Measurements from ENCODE around the gene MYPN. TPM values are rescaled to one million over a fixed set of nuclear protein-coding genes. Genes with fewer than 3 reads are reported as not detected.
"Not testable (repeated sequence)": the region's sequence is repeated elsewhere in the genome, so short reads cannot be mapped to it uniquely, and the experiment has no call there.

The MYPN gene, protein sequence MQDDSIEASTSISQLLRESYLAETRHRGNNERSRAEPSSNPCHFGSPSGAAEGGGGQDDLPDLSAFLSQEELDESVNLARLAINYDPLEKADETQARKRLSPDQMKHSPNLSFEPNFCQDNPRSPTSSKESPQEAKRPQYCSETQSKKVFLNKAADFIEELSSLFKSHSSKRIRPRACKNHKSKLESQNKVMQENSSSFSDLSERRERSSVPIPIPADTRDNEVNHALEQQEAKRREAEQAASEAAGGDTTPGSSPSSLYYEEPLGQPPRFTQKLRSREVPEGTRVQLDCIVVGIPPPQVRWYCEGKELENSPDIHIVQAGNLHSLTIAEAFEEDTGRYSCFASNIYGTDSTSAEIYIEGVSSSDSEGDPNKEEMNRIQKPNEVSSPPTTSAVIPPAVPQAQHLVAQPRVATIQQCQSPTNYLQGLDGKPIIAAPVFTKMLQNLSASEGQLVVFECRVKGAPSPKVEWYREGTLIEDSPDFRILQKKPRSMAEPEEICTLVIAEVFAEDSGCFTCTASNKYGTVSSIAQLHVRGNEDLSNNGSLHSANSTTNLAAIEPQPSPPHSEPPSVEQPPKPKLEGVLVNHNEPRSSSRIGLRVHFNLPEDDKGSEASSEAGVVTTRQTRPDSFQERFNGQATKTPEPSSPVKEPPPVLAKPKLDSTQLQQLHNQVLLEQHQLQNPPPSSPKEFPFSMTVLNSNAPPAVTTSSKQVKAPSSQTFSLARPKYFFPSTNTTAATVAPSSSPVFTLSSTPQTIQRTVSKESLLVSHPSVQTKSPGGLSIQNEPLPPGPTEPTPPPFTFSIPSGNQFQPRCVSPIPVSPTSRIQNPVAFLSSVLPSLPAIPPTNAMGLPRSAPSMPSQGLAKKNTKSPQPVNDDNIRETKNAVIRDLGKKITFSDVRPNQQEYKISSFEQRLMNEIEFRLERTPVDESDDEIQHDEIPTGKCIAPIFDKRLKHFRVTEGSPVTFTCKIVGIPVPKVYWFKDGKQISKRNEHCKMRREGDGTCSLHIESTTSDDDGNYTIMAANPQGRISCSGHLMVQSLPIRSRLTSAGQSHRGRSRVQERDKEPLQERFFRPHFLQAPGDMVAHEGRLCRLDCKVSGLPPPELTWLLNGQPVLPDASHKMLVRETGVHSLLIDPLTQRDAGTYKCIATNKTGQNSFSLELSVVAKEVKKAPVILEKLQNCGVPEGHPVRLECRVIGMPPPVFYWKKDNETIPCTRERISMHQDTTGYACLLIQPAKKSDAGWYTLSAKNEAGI (N-terminal part only)
- 100 to 1,000 TPM in 1 of 4 donors, 10 to 100 TPM in 3; 81.6 to 134 (median 84.8) TPM for total RNA-seq
- polyA plus RNA-seq = 27.2 TPM
- long read RNA-seq, donor 1, partial matches to known transcripts = 61 of 76 reads
- long read RNA-seq, donor 1, other reads (novel, unspliced or antisense) = 14 of 76 reads
- long read RNA-seq, donor 2, partial matches to known transcripts = 45 of 50 reads
- long read RNA-seq, donor 2, other reads (novel, unspliced or antisense) = 5 of 50 reads
- long read RNA-seq, donor 3, full-length matches to known transcripts = 4 of 415 reads
- long read RNA-seq, donor 3, partial matches to known transcripts = 367 of 415 reads
- long read RNA-seq, donor 3, other reads (novel, unspliced or antisense) = 44 of 415 reads
- long read RNA-seq, donor 4, partial matches to known transcripts = 38 of 41 reads
- long read RNA-seq, donor 4, other reads (novel, unspliced or antisense) = 3 of 41 reads

DNA sequence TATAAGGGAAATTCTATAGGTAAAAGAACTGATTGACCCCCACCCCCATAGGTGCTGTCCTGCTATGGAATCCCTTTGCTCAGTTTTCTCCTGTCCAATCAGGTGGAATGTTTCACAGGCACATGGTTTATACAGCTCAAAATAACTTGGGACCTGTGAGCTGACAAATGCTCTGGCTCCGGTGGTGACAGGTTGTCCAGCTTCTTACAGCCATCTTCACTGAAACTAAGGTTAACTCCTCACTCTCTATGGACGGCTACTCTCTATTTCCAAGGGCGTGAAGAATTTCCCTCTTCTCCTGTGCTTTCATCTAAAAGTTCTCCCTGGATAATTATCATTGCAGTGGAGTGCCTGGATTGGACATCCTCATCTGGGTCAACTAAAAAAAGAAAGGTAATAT is at the start of gene MYPN:
MYPN (plus strand) TSS at position 158 of the 400 bp plus-strand sequence. CDS start 11,951 bp downstream, outside the sequence.
- Histone ChIP-seq H3K27me3 (ENCODE audit: control insufficient read depth, insufficient read depth) (no peaks in the 10 kb centered on the region), H3K27ac (ENCODE audit: low read length) (peak within 1 kb of the TSS; percentile 78), H3K4me3 (ENCODE audit: low read length) (peak within 1 kb of the TSS; percentile 81), H3K9me3 (ENCODE audit: control insufficient read depth, low read length) (no peaks in the 10 kb centered on the region), H3K4me1 (ENCODE audit: control insufficient read depth, insufficient read depth, low read length) (no peaks in the 10 kb centered on the region)
- DNase-seq = no peak
- peak; percentile 87 to 91 for ATAC-seq
- 48% methylated on average over 3 of the region's 3 CpGs for WGBS
- intact Hi-C loops (cut with DNase I) = no loop called here

DNA sequence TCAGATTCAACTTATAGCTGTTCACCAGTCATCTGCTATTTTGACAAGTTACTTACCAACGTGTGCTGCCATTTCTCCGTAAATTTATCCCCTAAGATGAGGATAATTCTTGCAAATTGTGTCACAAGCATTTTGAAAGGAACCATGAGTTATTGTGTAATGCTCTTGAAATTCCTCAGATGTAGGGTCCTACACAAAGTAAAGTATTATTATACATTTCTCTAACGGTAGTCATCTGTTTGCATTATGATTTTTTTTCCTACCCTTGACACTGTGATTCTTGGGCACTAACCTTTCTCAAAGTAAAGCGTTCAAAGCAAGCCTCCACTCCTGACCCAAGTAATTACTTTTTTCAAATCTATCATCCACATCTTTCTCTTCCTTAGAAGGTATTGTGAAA is 42.3 kb upstream of the MYPN start:
- no peak for DNase-seq
- H3K27ac ChIP-seq (ENCODE audit: low read length) = no peak overlapping the region
- WGBS = 77% methylated on average over 4 of the region's 4 CpGs
- intact Hi-C loops (cut with DNase I) = no loop called here
- no peaks in the 10 kb centered on the region for H3K27me3 ChIP-seq (ENCODE audit: control insufficient read depth, insufficient read depth)
- no peaks in the 10 kb centered on the region for H3K4me1 ChIP-seq (ENCODE audit: control insufficient read depth, insufficient read depth, low read length)
- no peak for ATAC-seq
- no peaks in the 10 kb centered on the region for H3K9me3 ChIP-seq (ENCODE audit: control insufficient read depth, low read length)
- no peak overlapping the region for H3K4me3 ChIP-seq (ENCODE audit: low read length)

DNA sequence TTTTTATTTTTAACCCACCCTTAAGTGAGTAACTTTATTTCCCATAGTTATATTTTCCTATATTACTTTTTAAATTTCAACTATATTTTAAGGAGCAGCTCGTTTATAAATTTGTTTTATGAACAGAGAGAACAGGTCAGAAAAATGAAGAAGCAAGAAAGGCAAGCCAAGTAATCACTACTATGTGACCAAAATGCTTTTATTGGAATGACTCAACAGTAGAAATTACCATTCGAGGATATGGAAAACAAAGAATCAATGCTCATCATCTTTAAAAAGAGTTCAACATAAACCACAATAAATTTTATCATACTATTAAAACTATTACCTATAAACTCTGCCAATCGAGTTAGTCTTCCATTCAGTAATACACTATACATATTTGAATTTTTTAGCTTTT is 41.8 kb upstream of the MYPN start:
- intact Hi-C loops (cut with DNase I) = no loop called here
- Histone ChIP-seq H3K27me3 (ENCODE audit: control insufficient read depth, insufficient read depth) (no peaks in the 10 kb centered on the region), H3K9me3 (ENCODE audit: control insufficient read depth, low read length) (no peaks in the 10 kb centered on the region), H3K27ac (ENCODE audit: low read length) (no peak overlapping the region), H3K4me1 (ENCODE audit: control insufficient read depth, insufficient read depth, low read length) (no peaks in the 10 kb centered on the region), H3K4me3 (ENCODE audit: low read length) (no peak overlapping the region)
- 83% methylated on average over 3 of the region's 3 CpGs for WGBS
- DNase-seq (no peak), ATAC-seq (no peak)

DNA sequence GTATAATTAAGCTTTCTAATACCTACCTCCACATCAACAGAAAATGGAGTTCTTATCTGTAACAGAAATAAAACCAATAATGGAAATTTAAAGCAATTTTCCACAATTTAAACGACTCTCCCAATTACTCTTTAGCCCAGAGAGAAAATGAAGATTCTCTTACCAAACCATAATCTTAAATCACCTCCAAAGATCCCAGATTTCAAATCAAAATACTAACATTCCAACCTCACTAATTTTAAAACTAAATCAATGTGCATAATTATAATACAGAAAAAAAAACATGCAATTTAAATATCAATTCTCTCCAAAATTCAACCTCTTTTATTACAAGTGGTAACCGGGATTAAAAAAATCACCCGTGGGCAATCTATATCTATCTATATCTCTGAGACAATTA is 35.7 kb upstream of the MYPN start:
- Histone ChIP-seq H3K27ac (ENCODE audit: low read length) (no peak overlapping the region), H3K4me1 (ENCODE audit: control insufficient read depth, insufficient read depth, low read length) (peaks cover 3% of the 10 kb centered on the region), H3K9me3 (ENCODE audit: control insufficient read depth, low read length) (no peaks in the 10 kb centered on the region), H3K27me3 (ENCODE audit: control insufficient read depth, insufficient read depth) (no peaks in the 10 kb centered on the region), H3K4me3 (ENCODE audit: low read length) (peak overlapping the region; percentile 53)
- DNase-seq (no peak), ATAC-seq (no peak)
- 7% methylated on average over 3 of the region's 3 CpGs for WGBS
- intact Hi-C loops (cut with DNase I) = no loop called here

DNA sequence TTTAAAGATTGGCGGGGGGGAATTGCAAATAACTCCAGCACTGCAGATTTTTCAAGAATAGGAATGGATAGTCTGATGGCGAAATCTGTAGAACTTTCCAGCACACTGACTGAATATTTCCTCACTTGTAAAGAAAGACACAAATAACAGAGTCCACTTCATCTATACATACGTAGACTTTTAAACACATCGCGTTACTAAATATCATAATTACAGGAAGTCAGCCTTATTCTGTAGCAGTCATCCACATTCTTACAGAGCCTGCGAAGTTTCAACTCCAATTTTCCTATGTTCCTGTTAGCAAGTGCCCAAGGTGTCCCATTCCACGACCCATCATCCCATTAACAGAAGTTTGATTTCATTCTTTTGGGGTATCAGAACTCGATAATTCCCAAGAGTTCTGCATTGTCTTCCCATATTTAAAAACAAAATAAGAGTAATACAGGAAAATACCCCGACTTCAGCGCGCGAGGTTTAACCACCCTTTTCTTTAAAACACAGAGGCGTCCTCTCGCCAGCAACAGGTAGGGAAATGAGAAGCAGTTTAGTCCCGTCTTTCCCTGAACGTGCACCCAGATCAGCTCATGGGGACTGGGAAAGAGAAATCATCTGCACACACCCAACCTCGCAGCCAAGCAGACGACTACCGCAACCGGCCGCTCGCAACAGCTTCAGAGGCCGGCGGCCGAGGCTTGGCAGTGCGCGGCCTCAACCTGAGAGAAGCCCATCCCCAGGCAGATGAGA is 35.1 kb upstream of the MYPN start:
- intact Hi-C loops (cut with DNase I) = no loop called here
- H3K4me1 ChIP-seq (ENCODE audit: control insufficient read depth, insufficient read depth, low read length) = peaks cover 3% of the 10 kb centered on the region

DNA sequence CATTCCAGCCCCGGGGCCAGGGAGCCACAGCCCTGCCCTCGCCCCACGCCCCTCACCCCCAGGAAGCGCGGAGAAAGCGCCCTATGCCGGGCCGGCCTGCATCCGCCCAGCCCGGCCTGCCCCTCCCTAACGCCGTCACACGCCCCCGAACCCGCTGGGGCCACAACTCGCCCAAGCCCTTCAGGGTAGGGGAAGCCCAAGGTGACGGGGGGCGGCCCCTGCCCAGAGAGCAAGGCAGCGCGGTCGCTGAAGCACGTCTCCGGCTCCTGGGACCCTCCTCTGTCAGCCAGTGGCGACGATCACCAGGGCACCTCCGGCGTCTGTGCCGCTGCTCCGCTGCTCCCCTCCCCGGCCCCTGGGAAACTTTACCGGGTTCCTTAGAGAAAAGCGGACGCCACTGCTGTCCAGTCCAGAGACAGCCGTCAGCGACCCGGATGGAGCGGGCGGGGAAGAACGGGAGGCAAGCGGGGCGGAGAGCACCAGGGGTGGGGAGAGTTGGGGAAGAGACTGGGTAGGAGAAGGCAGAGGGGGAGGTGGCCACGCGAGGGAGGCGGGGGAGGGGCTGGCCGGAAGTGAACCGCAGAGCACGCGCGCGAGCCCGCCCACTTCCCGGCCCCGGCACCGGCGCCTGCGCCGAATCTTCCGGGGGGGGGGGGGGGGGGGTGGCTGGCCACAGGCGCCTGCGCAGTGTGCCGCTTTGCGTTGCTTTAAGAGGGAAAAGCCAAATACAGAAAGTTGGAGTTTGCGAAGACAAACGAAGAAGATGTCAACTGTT is 34.3 kb upstream of the MYPN start, which contains the start of gene HERC4:
HERC4 (minus strand) TSS at position 509 of the 775 bp plus-strand sequence. CDS start 2,175 bp downstream, outside the sequence.
- H3K27me3 ChIP-seq (ENCODE audit: control insufficient read depth, insufficient read depth) = no peaks in the 10 kb centered on the region
- H3K4me3 ChIP-seq (ENCODE audit: low read length) = peak within 1 kb of the TSS; percentile 53
- WGBS = under 1% methylated on average over 61 of the region's 64 CpGs
- H3K27ac ChIP-seq (ENCODE audit: low read length) = peak within 1 kb of the TSS; percentile 83
- ATAC-seq (peak; percentile 99), DNase-seq (peak; percentile 94 to 98 (median 98))
- intact Hi-C loops (cut with DNase I) = loop anchor here in 1 of 4 donors (5.0 kb wide), 1 partner anchor 82 kb away; no protein-coding TSS in a partner anchor
- peaks cover 3% of the 10 kb centered on the region for H3K4me1 ChIP-seq (ENCODE audit: control insufficient read depth, insufficient read depth, low read length)
- no peaks in the 10 kb centered on the region for H3K9me3 ChIP-seq (ENCODE audit: control insufficient read depth, low read length)

More for the DNA sequence above, 35.1 kb upstream of the MYPN start:
- Histone ChIP-seq H3K9me3 (ENCODE audit: control insufficient read depth, low read length) (no peaks in the 10 kb centered on the region), H3K4me3 (ENCODE audit: low read length) (peak overlapping the region; percentile 53), H3K27me3 (ENCODE audit: control insufficient read depth, insufficient read depth) (no peaks in the 10 kb centered on the region), H3K27ac (ENCODE audit: low read length) (peak overlapping the region; percentile 83)
- 1% methylated on average over 27 of the region's 27 CpGs for WGBS
- ATAC-seq (no peak), DNase-seq (no peak)

DNA sequence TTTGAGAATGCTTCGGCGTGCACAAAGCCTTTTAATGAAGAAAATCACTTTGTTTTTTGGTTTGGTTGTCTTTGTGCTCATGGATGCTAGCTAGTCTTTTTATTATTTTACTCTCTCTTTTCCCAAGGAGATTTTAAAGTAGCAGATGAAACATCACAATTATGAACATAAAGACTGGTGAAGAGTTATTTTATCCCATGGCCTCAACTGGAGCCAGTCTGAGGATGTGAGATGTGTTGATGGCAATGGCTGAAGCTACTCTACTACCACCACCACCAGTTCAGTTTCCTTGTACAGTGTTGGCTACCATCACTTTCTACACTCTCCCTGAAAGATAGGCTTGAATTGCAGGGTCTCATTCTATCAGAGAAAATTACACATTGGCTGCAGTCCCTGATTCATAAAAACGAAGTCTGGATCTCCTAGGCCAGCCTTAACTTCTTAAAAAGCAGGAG is 33.7 kb upstream of the MYPN start:
- Histone ChIP-seq H3K27ac (ENCODE audit: low read length) (no peak overlapping the region), H3K4me3 (ENCODE audit: low read length) (peak overlapping the region; percentile 37), H3K4me1 (ENCODE audit: control insufficient read depth, insufficient read depth, low read length) (peaks cover 3% of the 10 kb centered on the region), H3K27me3 (ENCODE audit: control insufficient read depth, insufficient read depth) (no peaks in the 10 kb centered on the region), H3K9me3 (ENCODE audit: control insufficient read depth, low read length) (no peaks in the 10 kb centered on the region)
- WGBS = 25% methylated on average over 3 of the region's 3 CpGs
- intact Hi-C loops (cut with DNase I) = loop anchor here in 1 of 4 donors (5.0 kb wide), 1 partner anchor 82 kb away; no protein-coding TSS in a partner anchor
- DNase-seq (no peak), ATAC-seq (no peak)

DNA sequence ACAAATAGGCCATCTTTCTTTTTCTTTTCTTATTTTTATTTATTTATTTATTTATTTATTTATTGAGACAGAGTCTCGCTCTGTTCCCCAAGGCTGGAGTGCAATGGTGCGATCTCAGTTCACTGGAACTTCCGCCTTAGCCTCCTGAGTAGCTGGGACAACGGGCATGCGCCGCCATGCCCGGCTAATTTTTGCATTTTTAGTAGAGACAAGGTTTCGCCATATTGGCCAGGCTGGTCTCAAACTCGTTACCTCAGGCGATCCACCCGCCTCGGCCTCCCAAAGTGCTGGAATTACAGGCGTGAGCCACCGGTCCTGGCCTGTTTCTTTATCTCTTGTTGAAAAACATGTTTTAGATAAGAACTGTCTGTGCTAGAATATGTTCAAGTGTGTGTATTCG is 33.2 kb upstream of the MYPN start:
- ATAC-seq = not testable (repeated sequence)

DNA sequence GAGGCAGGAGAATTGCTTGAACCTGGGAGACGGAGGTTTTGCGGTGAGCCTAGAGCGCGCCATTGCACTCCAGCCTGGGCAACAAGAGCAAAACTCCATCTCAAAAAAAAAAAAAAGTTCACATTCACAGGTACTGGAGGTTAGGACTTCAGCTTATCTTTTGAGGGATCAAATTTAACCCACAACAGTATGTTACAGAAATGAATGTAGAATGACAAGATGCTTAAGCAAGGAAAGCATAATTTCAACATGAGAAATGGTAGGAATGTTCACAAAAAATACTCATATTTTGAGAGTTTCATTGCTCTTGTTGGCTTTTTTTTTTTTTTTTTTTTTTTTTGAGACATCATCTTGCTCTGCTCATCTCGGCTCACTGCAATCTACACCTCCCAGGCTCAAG is 32.3 kb upstream of the MYPN start:
- intact Hi-C loops (cut with DNase I) = loop anchor here in 1 of 4 donors (5.0 kb wide), 1 partner anchor 80 kb away; no protein-coding TSS in a partner anchor
- WGBS = 97% methylated on average over 5 of the region's 5 CpGs

More for the DNA sequence above, 33.2 kb upstream of the MYPN start:
- not testable (repeated sequence) for H3K27ac ChIP-seq (ENCODE audit: low read length); DNase-seq; H3K4me3 ChIP-seq (ENCODE audit: low read length); H3K9me3 ChIP-seq (ENCODE audit: control insufficient read depth, low read length); H3K4me1 ChIP-seq (ENCODE audit: control insufficient read depth, insufficient read depth, low read length); H3K27me3 ChIP-seq (ENCODE audit: control insufficient read depth, insufficient read depth)
- WGBS = 94% methylated on average over 15 of the region's 15 CpGs
- intact Hi-C loops (cut with DNase I) = loop anchor here in 1 of 4 donors (5.0 kb wide), 1 partner anchor 81 kb away; no protein-coding TSS in a partner anchor

More for the DNA sequence above, 32.3 kb upstream of the MYPN start:
- H3K9me3 ChIP-seq (ENCODE audit: control insufficient read depth, low read length) = no peaks in the 10 kb centered on the region
- H3K4me3 ChIP-seq (ENCODE audit: low read length) = no peak overlapping the region
- no peak for ATAC-seq
- DNase-seq = no peak
- no peak overlapping the region for H3K27ac ChIP-seq (ENCODE audit: low read length)
- H3K4me1 ChIP-seq (ENCODE audit: control insufficient read depth, insufficient read depth, low read length) = peaks cover 3% of the 10 kb centered on the region
- no peaks in the 10 kb centered on the region for H3K27me3 ChIP-seq (ENCODE audit: control insufficient read depth, insufficient read depth)
